ENCODE results near the gene SLC35D1.
A peak's percentile ranks its signal among the peaks of the same experiment; 100 is the strongest.

SLC35D1 gene

DNA sequence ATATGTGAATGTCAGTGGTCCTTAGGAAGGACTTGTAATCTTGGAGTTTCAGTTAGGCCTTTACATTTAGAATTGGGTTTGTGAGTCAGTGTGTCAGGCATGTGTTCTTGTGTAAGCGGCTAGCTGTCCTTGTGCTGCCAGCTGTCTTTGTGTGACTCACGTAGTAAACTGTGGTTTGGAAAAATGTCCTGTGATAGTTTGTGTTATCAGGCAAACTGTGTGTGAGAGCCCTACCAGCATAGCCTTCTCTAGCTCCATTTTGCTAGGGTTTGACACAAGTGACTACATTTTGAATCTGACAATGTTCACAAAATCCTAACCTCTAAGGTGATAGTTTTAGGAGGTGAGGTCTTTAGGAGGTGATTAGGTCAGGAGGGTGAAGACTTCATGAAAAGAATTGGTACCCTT, 6.9 kb upstream of the SLC35D1 start:
- Mint-ChIP-seq H3K9me3 (no peaks in the 10 kb centered on the region), H3K27me3 (no peaks in the 10 kb centered on the region), H3K27ac (no peak overlapping the region), H3K36me3 (ENCODE audit: low read depth) (no peaks in the 10 kb centered on the region), H3K4me1 (no peaks in the 10 kb centered on the region), H3K4me3 (no peak overlapping the region)
- no peak for ATAC-seq
- DNase-seq: no peak

DNA sequence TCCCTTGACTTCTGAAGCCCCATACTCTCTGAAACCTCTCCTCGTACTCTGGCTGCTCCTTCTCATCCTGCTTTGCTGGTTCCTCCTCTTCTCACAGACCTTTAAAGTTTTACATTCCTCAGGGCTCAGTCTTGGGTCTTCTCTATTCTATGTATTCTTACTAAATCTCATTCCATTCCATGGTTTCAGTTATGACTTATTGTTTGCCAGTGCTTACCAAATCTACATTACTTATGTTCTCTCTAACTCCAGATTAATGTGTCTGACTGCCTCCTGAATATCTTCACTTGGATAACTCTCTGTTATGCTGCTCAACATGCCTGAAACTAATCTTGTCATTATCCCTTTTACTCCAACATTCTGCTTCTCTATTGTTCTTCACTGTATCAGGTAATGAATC, 5.4 kb upstream of the SLC35D1 start:
- Mint-ChIP-seq H3K4me3 (no peak overlapping the region), H3K27ac (no peak overlapping the region), H3K4me1 (peaks cover 4% of the 10 kb centered on the region), H3K36me3 (ENCODE audit: low read depth) (no peaks in the 10 kb centered on the region), H3K9me3 (no peaks in the 10 kb centered on the region), H3K27me3 (no peaks in the 10 kb centered on the region)
- ATAC-seq (no peak), DNase-seq (no peak)

DNA sequence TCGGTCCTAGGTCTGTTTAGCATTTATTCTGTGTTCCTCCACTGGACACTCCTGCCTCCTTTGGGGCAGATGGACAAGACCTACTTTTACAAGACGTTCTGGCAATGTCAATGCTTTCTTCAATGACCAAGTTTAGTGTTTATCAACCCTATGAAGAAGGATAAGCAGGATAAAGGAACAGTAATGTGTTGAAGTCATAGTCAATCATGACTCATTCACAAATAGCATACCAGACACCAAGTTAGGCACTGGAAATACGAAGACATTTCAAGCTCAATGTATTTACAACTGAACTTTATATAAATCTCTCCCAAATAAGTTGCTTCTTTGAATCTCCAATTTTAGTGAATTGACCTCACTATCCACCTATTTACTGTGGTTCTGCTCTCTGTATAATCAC, 4.8 kb upstream of the SLC35D1 start:
- no peak for ATAC-seq
- no peaks in the 10 kb centered on the region for H3K36me3 Mint-ChIP-seq (ENCODE audit: low read depth)
- peaks cover 7% of the 10 kb centered on the region for H3K4me1 Mint-ChIP-seq
- no peak for DNase-seq
- no peak overlapping the region for H3K4me3 Mint-ChIP-seq
- no peaks in the 10 kb centered on the region for H3K27me3 Mint-ChIP-seq
- H3K9me3 Mint-ChIP-seq: no peaks in the 10 kb centered on the region
- no peak overlapping the region for H3K27ac Mint-ChIP-seq

DNA sequence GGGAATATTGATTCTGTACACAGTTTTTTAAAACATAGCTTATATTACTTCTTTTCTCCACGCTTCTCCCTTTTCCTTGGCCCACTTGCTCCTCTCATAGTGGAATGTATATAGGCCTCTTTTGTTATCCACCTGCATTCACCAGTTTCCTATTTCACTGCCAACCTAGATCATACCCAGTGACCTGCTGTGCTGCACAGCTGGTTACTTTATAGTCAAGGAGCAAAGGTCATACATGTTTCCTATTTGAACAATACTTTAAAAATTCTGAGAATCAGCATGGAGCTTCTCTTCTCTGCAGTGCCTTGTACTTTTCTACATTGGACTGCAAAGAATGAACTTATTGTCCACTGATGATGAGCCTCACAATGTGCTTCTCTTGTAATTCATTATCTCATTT, 4.3 kb upstream of the SLC35D1 start:
- no peaks in the 10 kb centered on the region for H3K27me3 Mint-ChIP-seq

DNA sequence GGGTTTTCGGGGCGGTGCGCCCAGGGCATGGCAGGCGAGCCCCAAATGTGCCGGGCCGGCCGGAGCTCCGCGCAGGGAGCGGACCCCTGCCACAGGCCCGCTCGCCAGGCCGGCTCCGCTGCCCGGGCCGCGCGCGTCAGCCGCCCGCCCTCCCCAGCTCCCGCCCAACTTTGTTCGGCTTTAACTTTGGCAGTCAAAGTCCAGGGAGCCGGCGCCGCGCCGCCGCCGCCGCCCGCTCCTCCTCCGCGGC, 488 bp downstream of the SLC35D1 start:
- Mint-ChIP-seq H3K4me3 (peak overlapping the region; percentile 84), H3K27me3 (no peaks in the 10 kb centered on the region), H3K36me3 (ENCODE audit: low read depth) (peaks cover 19% of the 10 kb centered on the region), H3K27ac (peak overlapping the region; percentile 91), H3K9me3 (no peaks in the 10 kb centered on the region), H3K4me1 (peaks cover 32% of the 10 kb centered on the region)
- DNase-seq (peak; percentile 39), ATAC-seq (peak; percentile 30)

More for the DNA sequence above, 4.3 kb upstream of the SLC35D1 start:
- no peak for DNase-seq
- H3K36me3 Mint-ChIP-seq (ENCODE audit: low read depth): no peaks in the 10 kb centered on the region
- no peak overlapping the region for H3K27ac Mint-ChIP-seq
- H3K4me1 Mint-ChIP-seq: peaks cover 7% of the 10 kb centered on the region
- ATAC-seq: no peak
- H3K4me3 Mint-ChIP-seq: no peak overlapping the region
- H3K9me3 Mint-ChIP-seq: no peaks in the 10 kb centered on the region

DNA sequence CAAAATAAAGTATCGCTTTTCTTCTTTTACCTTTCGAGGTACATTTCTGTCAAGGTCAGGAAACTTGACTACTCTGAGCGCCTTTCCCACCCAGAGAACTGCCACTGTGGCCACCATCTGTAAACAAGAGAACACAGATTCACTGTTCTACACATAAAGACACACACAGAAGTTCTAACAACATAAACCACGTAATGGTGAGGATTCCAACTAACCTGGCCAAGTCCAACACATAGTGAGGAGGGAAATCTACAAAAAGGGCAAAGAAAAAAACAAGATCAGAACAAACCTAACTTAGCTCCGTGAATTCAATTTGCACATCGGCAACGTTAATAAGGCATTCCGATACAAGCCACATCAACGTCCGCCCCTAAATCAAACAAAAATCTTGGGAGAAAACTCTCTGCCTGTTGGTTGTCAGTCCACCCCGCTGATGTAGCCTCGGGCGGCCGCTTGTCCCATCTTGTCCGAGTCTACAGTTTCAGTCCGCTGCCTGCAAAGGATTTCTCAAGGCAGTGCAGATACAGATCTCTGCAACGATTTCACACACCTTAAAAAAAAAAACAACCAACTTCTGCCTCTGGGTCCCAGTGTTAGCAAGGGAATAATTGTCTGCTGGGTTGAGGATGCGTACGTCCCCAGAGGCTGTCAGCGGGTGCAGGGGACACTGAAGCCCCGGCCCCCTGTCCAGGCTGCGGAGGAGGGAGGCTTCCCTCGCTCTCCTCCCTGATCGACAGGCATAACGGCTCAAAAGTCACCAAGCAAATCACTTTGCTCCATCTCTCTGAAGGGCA, 1.0 kb downstream of the SLC35D1 start:
- ATAC-seq (no peak), DNase-seq (peak; percentile 20)
- Mint-ChIP-seq H3K27ac (peak overlapping the region; percentile 66), H3K4me3 (peak overlapping the region; percentile 84), H3K4me1 (peaks cover 32% of the 10 kb centered on the region), H3K9me3 (no peaks in the 10 kb centered on the region), H3K27me3 (no peaks in the 10 kb centered on the region), H3K36me3 (ENCODE audit: low read depth) (peaks cover 21% of the 10 kb centered on the region)

DNA sequence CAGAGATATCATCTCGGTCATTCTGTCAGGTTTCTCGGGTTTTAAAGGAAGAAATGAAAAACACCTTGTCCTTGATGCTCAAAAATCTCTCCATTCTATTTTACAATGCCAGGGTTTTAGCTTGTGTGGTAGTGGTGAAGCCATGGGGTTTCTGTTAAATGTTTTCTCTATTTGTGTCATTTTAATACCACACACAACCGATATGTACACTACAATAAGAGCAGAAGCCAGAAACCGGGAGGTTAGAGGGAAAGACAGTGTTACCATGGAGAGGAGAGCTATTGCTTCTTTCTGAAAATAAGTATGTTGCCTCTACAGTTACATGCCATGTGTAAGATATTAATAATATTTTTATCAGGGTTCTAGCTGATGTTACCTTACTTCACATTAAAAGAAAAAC, 2.8 kb downstream of the SLC35D1 start:
- H3K36me3 Mint-ChIP-seq (ENCODE audit: low read depth): peaks cover 29% of the 10 kb centered on the region
- H3K27me3 Mint-ChIP-seq: no peaks in the 10 kb centered on the region
- H3K27ac Mint-ChIP-seq: no peak overlapping the region
- peaks cover 32% of the 10 kb centered on the region for H3K4me1 Mint-ChIP-seq
- DNase-seq (no peak), ATAC-seq (no peak)
- peak overlapping the region; percentile 2 for H3K4me3 Mint-ChIP-seq
- no peaks in the 10 kb centered on the region for H3K9me3 Mint-ChIP-seq

DNA sequence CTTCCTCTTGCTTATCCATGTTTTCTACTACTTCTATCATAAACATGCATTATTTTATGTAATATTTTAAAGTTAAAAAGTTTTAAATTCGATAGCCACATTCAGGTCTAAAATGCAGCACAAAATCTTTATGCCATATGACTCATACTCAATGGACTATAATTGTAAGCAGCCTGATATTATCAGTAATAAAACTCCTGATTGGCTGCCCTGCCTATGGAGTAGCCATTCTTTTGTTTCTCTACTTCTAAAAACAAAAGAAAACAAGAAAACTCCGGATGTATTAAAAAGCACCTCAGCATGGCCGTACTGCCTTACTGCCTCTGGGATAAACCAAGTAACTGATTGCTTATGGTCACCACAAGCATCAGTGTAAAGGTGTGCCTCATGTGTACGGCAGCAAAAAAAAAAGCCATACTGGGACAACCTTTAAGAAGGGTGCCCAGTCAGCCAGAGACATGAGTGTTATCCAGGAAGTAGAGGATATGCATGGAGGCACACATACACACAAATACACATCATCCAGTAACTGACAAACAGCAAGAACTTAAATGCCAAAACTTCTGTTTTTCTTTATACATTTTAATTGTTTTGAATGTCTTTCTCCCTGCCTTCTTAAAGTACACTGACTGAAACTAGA, 9.2 kb downstream of the SLC35D1 start:
- Mint-ChIP-seq H3K4me3 (no peak overlapping the region), H3K36me3 (ENCODE audit: low read depth) (peaks cover 59% of the 10 kb centered on the region), H3K4me1 (no peaks in the 10 kb centered on the region), H3K27ac (no peak overlapping the region), H3K27me3 (no peaks in the 10 kb centered on the region), H3K9me3 (no peaks in the 10 kb centered on the region)
- DNase-seq: no peak
- no peak for ATAC-seq

DNA sequence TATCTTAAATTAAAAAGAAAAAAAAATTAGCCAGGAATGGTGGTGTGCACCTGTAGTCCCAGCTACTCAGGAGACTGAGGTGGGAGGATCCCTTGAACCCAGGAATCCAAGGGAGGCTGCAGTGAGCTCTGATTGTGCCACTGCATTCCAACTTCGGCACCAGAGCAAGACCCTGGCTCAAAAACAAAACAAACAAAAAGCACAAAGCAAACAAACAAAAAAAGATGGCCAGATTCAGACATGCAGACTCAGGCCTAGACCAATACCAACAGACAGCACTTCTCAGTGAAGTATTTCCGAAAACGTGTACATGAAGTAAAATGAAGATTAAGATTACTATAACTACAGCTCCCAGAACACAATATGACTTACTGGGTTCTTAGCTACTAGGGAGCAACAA, 10.6 kb downstream of the SLC35D1 start:
- Mint-ChIP-seq H3K4me1 (no peaks in the 10 kb centered on the region), H3K9me3 (no peaks in the 10 kb centered on the region), H3K27me3 (no peaks in the 10 kb centered on the region), H3K36me3 (ENCODE audit: low read depth) (peaks cover 69% of the 10 kb centered on the region), H3K4me3 (no peak overlapping the region), H3K27ac (no peak overlapping the region)
- ATAC-seq (no peak), DNase-seq (no peak)

DNA sequence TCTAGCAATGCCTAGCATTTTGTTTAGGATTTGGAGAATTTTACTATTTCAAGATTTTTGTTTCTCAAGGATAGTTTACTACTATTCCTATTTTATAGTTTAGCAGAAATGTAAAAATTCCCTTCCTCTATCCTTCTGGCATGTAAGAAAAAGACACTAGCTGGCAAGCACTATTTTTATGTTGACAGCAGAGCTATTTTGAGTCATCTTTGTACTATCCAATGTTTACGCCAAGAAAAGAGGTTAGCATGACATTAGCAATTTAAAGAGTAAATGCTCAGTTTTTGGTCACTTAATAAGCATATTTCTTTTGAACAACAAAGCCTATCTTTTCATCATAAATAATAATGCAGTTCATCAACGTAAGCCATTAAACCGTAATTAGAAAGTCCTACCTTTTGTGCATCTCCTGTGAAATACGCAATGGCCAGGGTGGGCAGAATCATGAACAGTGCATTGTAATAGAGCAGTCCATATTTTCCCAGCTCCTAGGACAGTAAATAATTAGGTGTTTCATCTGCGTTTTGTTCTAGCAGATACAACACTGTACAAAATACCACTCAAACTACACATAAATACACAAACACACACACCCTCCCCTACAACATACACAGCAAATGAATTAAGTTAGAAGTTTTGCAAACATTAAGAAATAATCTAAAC, 12.0 kb downstream of the SLC35D1 start:
- H3K36me3 Mint-ChIP-seq (ENCODE audit: low read depth): peaks cover 79% of the 10 kb centered on the region
- ATAC-seq (no peak), DNase-seq (no peak)
- no peak overlapping the region for H3K27ac Mint-ChIP-seq
- no peak overlapping the region for H3K4me3 Mint-ChIP-seq
- H3K27me3 Mint-ChIP-seq: no peaks in the 10 kb centered on the region
- H3K9me3 Mint-ChIP-seq: peaks cover under 1% of the 10 kb centered on the region
- peaks cover 1% of the 10 kb centered on the region for H3K4me1 Mint-ChIP-seq

DNA sequence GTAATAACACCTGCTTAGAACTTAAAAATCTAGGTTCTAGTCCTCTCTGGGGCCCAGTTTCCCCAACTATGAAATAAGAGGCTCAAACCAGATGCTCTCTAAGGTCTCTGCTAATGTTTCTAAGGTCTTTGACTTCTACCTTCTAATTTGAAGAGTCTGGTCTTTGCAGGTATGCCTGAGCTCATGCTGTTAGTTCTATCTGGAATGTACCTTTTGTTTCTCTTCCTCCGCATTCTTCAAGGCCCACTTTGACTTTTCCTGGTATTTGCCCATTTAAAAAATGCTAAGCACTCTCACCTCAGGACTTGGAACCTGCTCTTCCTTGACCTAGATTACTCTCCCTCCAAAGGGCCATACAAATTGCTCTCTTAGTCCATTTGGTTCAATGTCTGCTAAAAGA, 13.5 kb downstream of the SLC35D1 start:
- peaks cover 9% of the 10 kb centered on the region for H3K9me3 Mint-ChIP-seq
- peaks cover 1% of the 10 kb centered on the region for H3K4me1 Mint-ChIP-seq
- H3K4me3 Mint-ChIP-seq: no peak overlapping the region
- H3K36me3 Mint-ChIP-seq (ENCODE audit: low read depth): peaks cover 81% of the 10 kb centered on the region
- DNase-seq (no peak), ATAC-seq (no peak)
- no peaks in the 10 kb centered on the region for H3K27me3 Mint-ChIP-seq
- no peak overlapping the region for H3K27ac Mint-ChIP-seq

DNA sequence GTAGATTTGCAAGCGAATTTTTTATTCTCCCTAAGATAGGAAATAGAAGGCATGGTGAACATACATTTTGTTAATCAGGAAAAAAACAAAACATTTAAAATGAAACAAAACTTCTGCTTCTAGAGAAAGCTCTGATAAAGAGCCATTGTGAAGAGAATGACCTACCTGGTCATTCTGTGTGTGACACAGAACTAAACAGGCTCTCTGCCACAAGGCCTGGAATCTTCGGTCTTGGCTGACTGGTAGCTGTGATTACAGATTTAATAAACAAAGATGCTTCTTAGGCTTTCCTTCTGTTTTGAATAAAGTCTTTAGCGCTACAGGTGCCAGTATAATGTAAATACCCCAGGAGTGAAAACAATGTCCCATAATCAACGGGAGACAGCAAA, 22.1 kb downstream of the SLC35D1 start:
- DNase-seq (no peak), ATAC-seq (no peak)
- peaks cover 47% of the 10 kb centered on the region for H3K36me3 Mint-ChIP-seq (ENCODE audit: low read depth)
- no peak overlapping the region for H3K4me3 Mint-ChIP-seq
- H3K4me1 Mint-ChIP-seq: no peaks in the 10 kb centered on the region
- H3K27me3 Mint-ChIP-seq: no peaks in the 10 kb centered on the region
- no peak overlapping the region for H3K27ac Mint-ChIP-seq
- H3K9me3 Mint-ChIP-seq: peaks cover 12% of the 10 kb centered on the region

DNA sequence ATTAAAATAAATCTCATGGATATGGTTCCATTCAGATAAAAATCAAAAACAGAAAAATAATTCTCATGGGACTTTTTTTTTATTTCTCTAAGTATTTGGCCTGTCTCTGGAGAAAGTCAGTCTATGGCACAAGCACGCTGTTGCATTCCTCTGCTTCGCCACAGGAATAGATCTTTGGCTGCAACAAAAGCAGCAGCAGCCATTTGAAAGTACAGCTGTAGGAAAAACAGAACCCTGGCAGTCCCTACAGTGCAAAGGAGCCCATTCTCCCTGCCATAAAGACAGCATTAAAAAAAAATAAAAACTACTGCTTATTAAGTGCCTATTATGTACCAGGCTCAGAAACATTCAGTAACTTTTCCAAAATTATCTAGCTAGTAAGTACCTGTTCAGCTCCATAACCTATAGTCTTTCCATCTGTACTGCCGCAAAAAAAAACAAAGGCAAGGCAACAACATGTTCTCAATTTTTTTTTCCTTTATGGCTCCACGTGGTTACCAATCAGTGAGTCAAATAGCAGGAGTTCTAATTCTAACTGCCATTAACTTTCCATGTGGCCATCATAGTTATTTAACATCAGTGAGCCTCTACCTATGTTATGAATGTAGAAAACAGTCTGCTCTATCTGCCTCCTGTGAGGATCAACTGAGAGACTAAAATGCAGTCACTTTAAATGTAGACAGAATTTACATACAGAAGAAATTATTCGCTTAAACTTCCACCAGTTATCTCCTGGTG, 22.7 kb downstream of the SLC35D1 start:
- no peak overlapping the region for H3K27ac Mint-ChIP-seq
- no peaks in the 10 kb centered on the region for H3K27me3 Mint-ChIP-seq
- DNase-seq: no peak
- peaks cover 7% of the 10 kb centered on the region for H3K9me3 Mint-ChIP-seq
- no peaks in the 10 kb centered on the region for H3K4me1 Mint-ChIP-seq
- no peak overlapping the region for H3K4me3 Mint-ChIP-seq
- ATAC-seq: no peak
- peaks cover 41% of the 10 kb centered on the region for H3K36me3 Mint-ChIP-seq (ENCODE audit: low read depth)

DNA sequence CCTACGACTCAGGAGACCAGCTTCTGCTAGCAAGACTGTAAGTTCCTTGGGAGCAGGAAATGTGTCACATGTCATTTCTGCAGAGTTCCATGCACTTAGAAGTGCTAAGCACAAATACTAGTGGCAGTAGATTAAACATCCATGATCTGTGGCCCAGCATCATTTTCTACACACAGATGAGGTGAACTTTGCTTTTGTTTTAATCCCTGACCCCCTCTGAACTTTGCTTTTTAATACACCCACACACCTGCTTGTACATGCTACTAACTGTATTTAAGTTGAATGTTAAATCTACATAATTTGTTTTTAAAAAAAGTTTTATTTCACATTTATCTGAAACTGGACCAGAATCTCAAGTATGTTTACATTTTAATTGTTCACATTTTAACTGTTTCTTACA, 24.5 kb downstream of the SLC35D1 start:
- ATAC-seq (no peak), DNase-seq (no peak)
- Mint-ChIP-seq H3K36me3 (ENCODE audit: low read depth) (peaks cover 35% of the 10 kb centered on the region), H3K4me1 (no peaks in the 10 kb centered on the region), H3K27ac (no peak overlapping the region), H3K27me3 (no peaks in the 10 kb centered on the region), H3K9me3 (no peaks in the 10 kb centered on the region), H3K4me3 (no peak overlapping the region)

DNA sequence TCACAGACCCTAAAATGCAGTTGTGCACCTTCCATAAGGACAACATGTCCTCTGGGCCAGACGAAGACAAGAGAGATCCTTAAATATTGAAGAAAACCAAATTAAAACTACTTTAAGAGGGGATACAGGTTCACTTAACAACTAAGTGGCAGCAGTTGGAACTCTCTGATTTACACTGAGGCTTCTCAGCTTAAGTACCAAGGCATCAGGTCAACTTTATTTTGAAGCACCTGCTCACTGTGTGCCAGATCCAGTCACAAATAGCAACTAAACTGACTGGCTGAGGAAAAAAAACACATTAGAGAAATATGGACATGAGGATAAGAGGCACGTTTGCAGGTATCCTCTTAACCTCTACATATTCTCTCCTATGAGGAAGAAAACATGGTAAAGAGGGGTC, 33.2 kb downstream of the SLC35D1 start:
- H3K4me3 Mint-ChIP-seq: no peak overlapping the region
- H3K36me3 Mint-ChIP-seq (ENCODE audit: low read depth): peaks cover 36% of the 10 kb centered on the region
- ATAC-seq (no peak), DNase-seq (no peak)
- no peaks in the 10 kb centered on the region for H3K9me3 Mint-ChIP-seq
- no peaks in the 10 kb centered on the region for H3K27me3 Mint-ChIP-seq
- no peak overlapping the region for H3K27ac Mint-ChIP-seq
- H3K4me1 Mint-ChIP-seq: peaks cover 3% of the 10 kb centered on the region
